ENCODE data around the gene OR1S2.

OR1S2 gene

GRCh38 chr11:58199271-58199670, 4.7 kb downstream of the OR1S2 start:
- no peak for TF ChIP-seq CTCF (IDR thresholded peaks at IDR 0.05; ENCODE audit: insufficient read depth, low read length, poor library complexity, severe bottlenecking)
- no peak overlapping the region for H3K4me3 ChIP-seq (replicated peaks; ENCODE audit: low read depth, low read length)
- no peaks in the 10 kb centered on the region for H3K36me3 ChIP-seq (ENCODE audit: control insufficient read depth, insufficient read depth, low read length)

GRCh38 chr11:58195939-58196338, 8.0 kb downstream of the OR1S2 start:
- no peak for TF ChIP-seq CTCF (IDR thresholded peaks at IDR 0.05; ENCODE audit: insufficient read depth, low read length, poor library complexity, severe bottlenecking)
- H3K4me3 ChIP-seq (replicated peaks; ENCODE audit: low read depth, low read length): no peak overlapping the region
- no peaks in the 10 kb centered on the region for H3K27me3 ChIP-seq (replicated peaks; ENCODE audit: control insufficient read depth, insufficient read depth, low read length)
- DNase-seq (ENCODE audit: extremely low read depth, insufficient read length): no peak
- no peaks in the 10 kb centered on the region for H3K36me3 ChIP-seq (ENCODE audit: control insufficient read depth, insufficient read depth, low read length)

More at GRCh38 chr11:58199271-58199670, 4.7 kb downstream of the OR1S2 start:
- no peak for DNase-seq (ENCODE audit: extremely low read depth, insufficient read length)
- no peaks in the 10 kb centered on the region for H3K27me3 ChIP-seq (replicated peaks; ENCODE audit: control insufficient read depth, insufficient read depth, low read length)

GRCh38 chr11:58193391-58193790, 10.6 kb downstream of the OR1S2 start:
- Histone ChIP-seq H3K36me3 (ENCODE audit: control insufficient read depth, insufficient read depth, low read length) (no peaks in the 10 kb centered on the region), H3K27me3 (replicated peaks; ENCODE audit: control insufficient read depth, insufficient read depth, low read length) (no peaks in the 10 kb centered on the region), H3K4me3 (replicated peaks; ENCODE audit: low read depth, low read length) (no peak overlapping the region)
- no peak for TF ChIP-seq CTCF (IDR thresholded peaks at IDR 0.05; ENCODE audit: insufficient read depth, low read length, poor library complexity, severe bottlenecking)
- no peak for DNase-seq (ENCODE audit: extremely low read depth, insufficient read length)

GRCh38 chr11:58192229-58192628, 11.7 kb downstream of the OR1S2 start:
- no peak overlapping the region for H3K4me3 ChIP-seq (replicated peaks; ENCODE audit: low read depth, low read length)
- H3K36me3 ChIP-seq (ENCODE audit: control insufficient read depth, insufficient read depth, low read length): no peaks in the 10 kb centered on the region
- H3K27me3 ChIP-seq (replicated peaks; ENCODE audit: control insufficient read depth, insufficient read depth, low read length): no peaks in the 10 kb centered on the region
- no peak for TF ChIP-seq CTCF (IDR thresholded peaks at IDR 0.05; ENCODE audit: insufficient read depth, low read length, poor library complexity, severe bottlenecking)
- no peak for DNase-seq (ENCODE audit: extremely low read depth, insufficient read length)

GRCh38 chr11:58188770-58189169, 15.2 kb downstream of the OR1S2 start, which contains the start of gene OR9Q2:
OR9Q2 (plus strand) TSS chr11:58189070; CDS start chr11:58190491, 1,421 bp downstream.
- H3K4me3 ChIP-seq (replicated peaks; ENCODE audit: low read depth, low read length): no peak within 1 kb of the TSS
- DNase-seq (ENCODE audit: extremely low read depth, insufficient read length): no peak
- no peak for TF ChIP-seq CTCF (IDR thresholded peaks at IDR 0.05; ENCODE audit: insufficient read depth, low read length, poor library complexity, severe bottlenecking)
- no peaks in the 10 kb centered on the region for H3K27me3 ChIP-seq (replicated peaks; ENCODE audit: control insufficient read depth, insufficient read depth, low read length)
- no peaks in the 10 kb centered on the region for H3K36me3 ChIP-seq (ENCODE audit: control insufficient read depth, insufficient read depth, low read length)

- Histone ChIP-seq H3K4me3 (replicated peaks; ENCODE audit: low read depth, low read length) (no peak overlapping the region), H3K27me3 (replicated peaks; ENCODE audit: control insufficient read depth, insufficient read depth, low read length) (no peaks in the 10 kb centered on the region), H3K36me3 (ENCODE audit: control insufficient read depth, insufficient read depth, low read length) (no peaks in the 10 kb centered on the region)
- DNase-seq (ENCODE audit: extremely low read depth, insufficient read length): no peak
- no peak for TF ChIP-seq CTCF (IDR thresholded peaks at IDR 0.05; ENCODE audit: insufficient read depth, low read length, poor library complexity, severe bottlenecking)
Observed at GRCh38 chr11:58186938-58187337, 17.0 kb downstream of the OR1S2 start.

Data from GM06990 (cell line).